Lower lobe of right lung (tissue), 2 donors: Measurements from ENCODE around the gene ACTR3. TPM values are rescaled to one million over a fixed set of nuclear protein-coding genes. Genes with fewer than 3 reads are reported as not detected.

Experiments used
- ATAC-seq, 2 donors: fragments of 200-7000 bp; cut with Tn5 transposase; one replicate each; pipeline ENCODE4 v1.9.1; 2020 to 2022; ENCODE audit warnings: mild to moderate bottlenecking in 2 of 2, moderate library complexity in 2 of 2
- DNase-seq: peaks from one replicate; pipeline ENCODE4 v3.0.0-alpha.2; 2020
- H3K27ac ChIP-seq: fragments of 200-600 bp; one replicate; pipeline ENCODE4 v1.8.0; 2022
- H3K27me3 ChIP-seq: fragments of 200-600 bp; one replicate; pipeline ENCODE4 v1.8.0; 2022; ENCODE audit warnings: low read depth
- H3K36me3 ChIP-seq: fragments of 200-600 bp; one replicate; pipeline ENCODE4 v1.8.0; 2022; ENCODE audit warnings: mild to moderate bottlenecking
- H3K4me1 ChIP-seq: fragments of 200-600 bp; one replicate; pipeline ENCODE4 v1.8.0; 2022
- H3K4me3 ChIP-seq: fragments of 200-600 bp; one replicate; pipeline ENCODE4 v1.8.0; 2022; ENCODE audit warnings: mild to moderate bottlenecking
- H3K9me3 ChIP-seq: fragments of 200-600 bp; one replicate; pipeline ENCODE4 v1.8.0; 2022
- CTCF ChIP-seq: fragments of 200-600 bp; IDR thresholded peaks from one replicate; pipeline ENCODE4 v1.8.0; 2022; ENCODE audit warnings: antibody characterized with exemption, mild to moderate bottlenecking
- intact Hi-C: fragments of 100-400 bp; cut with DNase I; formaldehyde crosslinking; loops from one replicate; pipeline ENCODE4 v1.11.0; 2022
- total RNA-seq: library from RNA; stranded (reverse); fragmentation: NEBNext Ultra II Directional; extraction: Animal tissue kit (Norgen Biotek cat#: 25700); gene quantifications from one replicate; pipeline ENCODE4 v1.2.1, GENCODE V29; 2021
- donor health status: DM: no; HTN: yes; CAD: no; lungs with severe emphysema.

Gene ACTR3
- total RNA-seq, 1 donor from 2014 or later = 269 TPM

DNA sequence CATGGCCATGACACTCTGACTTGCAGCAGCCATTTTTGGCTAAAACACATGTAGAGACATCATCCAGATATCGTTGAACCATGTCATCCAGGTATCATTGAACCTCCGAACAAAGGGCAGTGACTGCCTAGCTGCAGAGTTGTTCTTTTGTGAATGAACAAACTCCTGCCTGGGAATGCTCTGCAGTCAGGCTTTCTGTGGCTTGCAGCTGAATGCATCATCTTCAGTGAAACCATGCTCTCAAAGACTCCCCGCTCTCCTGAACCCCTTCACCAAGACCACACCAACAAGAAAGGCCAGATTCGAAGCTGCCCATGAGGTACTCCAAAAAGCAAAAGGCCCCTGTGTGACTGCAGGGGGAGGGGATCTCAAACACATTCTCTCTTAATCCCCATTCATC is 118.8 kb downstream of the ACTR3 start:
- no peaks in the 10 kb centered on the region for H3K27me3 ChIP-seq
- no peaks in the 10 kb centered on the region for H3K9me3 ChIP-seq
- H3K27ac ChIP-seq = no peak overlapping the region
- no peak for ATAC-seq
- intact Hi-C loops = no loop called here
- H3K36me3 ChIP-seq = no peaks in the 10 kb centered on the region
- TF ChIP-seq CTCF = no peak
- DNase-seq = no peak
- no peak overlapping the region for H3K4me3 ChIP-seq
- H3K4me1 ChIP-seq = no peaks in the 10 kb centered on the region

DNA sequence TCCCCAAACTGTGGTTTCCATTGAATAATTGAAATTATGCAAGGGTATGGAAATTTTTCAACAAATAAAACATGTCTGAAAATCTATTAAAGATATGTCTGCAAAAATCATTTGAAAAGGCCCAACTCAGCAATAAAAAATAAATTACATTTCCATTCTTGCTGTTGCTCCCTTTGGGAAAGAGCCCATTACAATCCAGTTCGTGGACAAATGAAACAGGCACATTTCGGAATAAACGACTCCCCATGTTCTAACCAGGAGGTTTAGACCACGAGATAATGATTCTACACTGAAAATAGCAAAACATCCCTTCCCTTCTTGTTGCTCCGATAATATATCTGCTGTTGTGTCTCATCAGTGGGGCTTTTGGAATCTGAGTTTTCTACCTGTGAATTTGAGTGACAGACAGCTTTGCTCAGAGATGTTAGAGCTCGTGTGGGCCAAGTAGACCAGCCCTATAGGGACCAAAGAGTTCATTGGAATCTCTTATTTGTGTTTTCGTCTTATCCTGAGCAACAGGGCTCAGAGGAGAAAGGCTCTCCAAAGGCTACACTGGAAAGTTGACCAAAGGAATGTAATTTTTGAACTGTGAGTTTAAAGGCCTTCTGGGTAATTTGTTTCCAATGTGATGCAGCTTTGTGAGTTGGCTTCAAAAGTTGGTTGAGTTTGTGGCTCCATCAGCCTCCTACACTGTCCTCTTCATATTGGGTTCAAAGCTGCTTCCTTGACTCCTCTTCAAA is 119.5 kb downstream of the ACTR3 start:
- no peak for TF ChIP-seq CTCF
- no peak for DNase-seq
- Histone ChIP-seq H3K9me3 (no peaks in the 10 kb centered on the region), H3K27ac (no peak overlapping the region), H3K27me3 (no peaks in the 10 kb centered on the region), H3K4me3 (no peak overlapping the region), H3K4me1 (no peaks in the 10 kb centered on the region), H3K36me3 (no peaks in the 10 kb centered on the region)
- no peak for ATAC-seq
- intact Hi-C loops = no loop called here

GRCh38 chr2:114010001-114010400 is 120.1 kb downstream of the ACTR3 start:
- Histone ChIP-seq H3K27me3 (no peaks in the 10 kb centered on the region), H3K4me1 (no peaks in the 10 kb centered on the region), H3K36me3 (no peaks in the 10 kb centered on the region), H3K4me3 (no peak overlapping the region), H3K9me3 (no peaks in the 10 kb centered on the region), H3K27ac (no peak overlapping the region)
- no peak for TF ChIP-seq CTCF
- ATAC-seq (no peak), DNase-seq (no peak)
- intact Hi-C loops = no loop called here

- H3K4me1 ChIP-seq = no peaks in the 10 kb centered on the region
- no peak overlapping the region for H3K27ac ChIP-seq
- TF ChIP-seq CTCF = no peak
- H3K4me3 ChIP-seq = no peak overlapping the region
- no peaks in the 10 kb centered on the region for H3K27me3 ChIP-seq
- peak in 1 of 2 donors; percentile 13 for ATAC-seq
- H3K36me3 ChIP-seq = no peaks in the 10 kb centered on the region
- H3K9me3 ChIP-seq = no peaks in the 10 kb centered on the region
- intact Hi-C loops = no loop called here
- DNase-seq = no peak
Observed at GRCh38 chr2:114011713-114012112, 121.8 kb downstream of the ACTR3 start.

Other genes with a start within 250 kb of the ACTR3 start
- gene SLC35F5, start 133.4 kb upstream of the ACTR3 start, total RNA-seq = 70.4 TPM